GM23338 (cell line): Measurements from ENCODE around the gene MUC6. TPM values are rescaled to one million over a fixed set of nuclear protein-coding genes. Genes with fewer than 3 reads are reported as not detected.

ENCODE experiments used
- ATAC-seq: fragments of 200-7000 bp; cut with Tn5 transposase; 3 replicates; pipeline ENCODE4 v1.9.1; 2020
- DNase-seq: peaks from one replicate; pipeline ENCODE4 v3.0.0-alpha.2; 2015; ENCODE audit warnings: low spot score
- H2AFZ ChIP-seq: fragments of 200-600 bp; sonication (generic); 2 replicates; pipeline ENCODE4 v1.8.0; 2016; ENCODE audit warnings: antibody characterized with exemption, mild to moderate bottlenecking, moderate library complexity
- H3F3A ChIP-seq: fragments of 200-600 bp; sonication (generic); replicated peaks from 2 replicates; pipeline ENCODE4 v1.8.0; 2017; ENCODE audit warnings: antibody characterized with exemption, mixed run types, low read depth
- H3K27ac ChIP-seq: fragments of 200-600 bp; sonication (generic); 2 replicates; pipeline ENCODE4 v1.6.1; 2016; ENCODE audit warnings: low read depth
- H3K27me3 ChIP-seq: fragments of 200-600 bp; sonication (generic); 2 replicates; pipeline ENCODE4 v1.8.0; 2016; ENCODE audit warnings: mild to moderate bottlenecking, mixed run types, moderate library complexity; ENCODE audit not compliant: insufficient read depth
- H3K36me3 ChIP-seq: fragments of 200-600 bp; sonication (generic); 2 replicates; pipeline ENCODE4 v1.8.0; 2016; ENCODE audit warnings: mild to moderate bottlenecking; ENCODE audit not compliant: insufficient read depth
- H3K4me1 ChIP-seq: fragments of 200-600 bp; sonication (generic); 2 replicates; pipeline ENCODE4 v1.8.0; 2016; ENCODE audit warnings: mild to moderate bottlenecking, moderate library complexity; ENCODE audit not compliant: insufficient read depth
- H3K4me2 ChIP-seq: fragments of 200-600 bp; sonication (generic); 2 replicates; pipeline ENCODE4 v1.7.1; 2017; ENCODE audit warnings: mixed run types
- H3K4me3 ChIP-seq: fragments of 200-600 bp; sonication (generic); 2 replicates; pipeline ENCODE4 v1.6.1; 2016; ENCODE audit warnings: mixed run types
- H3K79me2 ChIP-seq: fragments of 200-600 bp; sonication (generic); replicated peaks from 2 replicates; pipeline ENCODE4 v1.8.0; 2017; ENCODE audit warnings: mild to moderate bottlenecking; ENCODE audit not compliant: insufficient read depth
- H3K9me2 ChIP-seq: fragments of 200-600 bp; sonication (generic); 2 replicates; pipeline ENCODE4 v1.8.0; 2017; ENCODE audit not compliant: insufficient read depth
- H4K20me1 ChIP-seq: fragments of 200-600 bp; sonication (generic); replicated peaks from 2 replicates; pipeline ENCODE4 v1.8.0; 2017; ENCODE audit warnings: mild to moderate bottlenecking; ENCODE audit not compliant: insufficient read depth
- H3K27ac Mint-ChIP-seq: 2 replicates; pipeline ENCODE4 v1.8.0; 2020; ENCODE audit warnings: inconsistent platforms, mild to moderate bottlenecking, moderate library complexity, mixed read lengths
- H3K27me3 Mint-ChIP-seq: 3 replicates; pipeline ENCODE4 v1.8.0; 2022; ENCODE audit warnings: low read depth, mild to moderate bottlenecking, moderate library complexity, mixed read lengths, inconsistent platforms; ENCODE audit not compliant: insufficient read depth, poor library complexity
- H3K36me3 Mint-ChIP-seq: 3 replicates; pipeline ENCODE4 v1.8.0; 2021; ENCODE audit warnings: low read depth, mild to moderate bottlenecking, inconsistent platforms, moderate library complexity, mixed read lengths
- H3K4me1 Mint-ChIP-seq: 3 replicates; pipeline ENCODE4 v1.8.0; 2020; ENCODE audit warnings: mild to moderate bottlenecking, inconsistent platforms, mixed read lengths
- H3K4me3 Mint-ChIP-seq: 3 replicates; pipeline ENCODE4 v1.8.0; 2021; ENCODE audit warnings: moderate library complexity, mild to moderate bottlenecking, inconsistent platforms, mixed read lengths
- H3K9me3 Mint-ChIP-seq: 3 replicates; pipeline ENCODE4 v1.8.0; 2020; ENCODE audit warnings: moderate library complexity, mild to moderate bottlenecking, inconsistent platforms, mixed read lengths
- CREB1 ChIP-seq: fragments of 250-450 bp; sonication (Bioruptor Pico); IDR thresholded peaks from 2 replicates; pipeline ENCODE4 v1.5.0; 2020; ENCODE audit warnings: low read depth, mild to moderate bottlenecking, moderate library complexity
- CTCF ChIP-seq, 2 experiments: fragments of 200-600 bp in 1 of 2; sonication (generic) in 1 of 2; conservative IDR thresholded peaks; 2 replicates each; pipeline versions ENCODE4 v1.5.1 to v1.6.1; 2016 to 2017; ENCODE audit warnings: antibody characterized with exemption in 2 of 2, low read depth in 2 of 2, mild to moderate bottlenecking in 2 of 2, moderate library complexity in 1 of 2
- JUNB ChIP-seq: IDR thresholded peaks from one replicate; pipeline ENCODE4 v1.6.1; 2016; ENCODE audit warnings: antibody characterized with exemption; ENCODE audit not compliant: unreplicated experiment
- NANOG ChIP-seq: IDR thresholded peaks from 2 replicates; pipeline ENCODE4 v1.6.1; 2016; ENCODE audit warnings: antibody characterized with exemption, borderline replicate concordance
- POLR2AphosphoS5 ChIP-seq: IDR thresholded peaks from 2 replicates; pipeline ENCODE4 v1.6.1; 2016; ENCODE audit warnings: antibody characterized with exemption, low read depth
- ZNF114 ChIP-seq: fragments of 250-450 bp; sonication (Bioruptor Pico); IDR thresholded peaks from 2 replicates; pipeline ENCODE4 v1.5.0; 2020; ENCODE audit warnings: mild to moderate bottlenecking, moderate library complexity
- ZNF331 ChIP-seq: fragments of 250-450 bp; sonication (Bioruptor Pico); IDR thresholded peaks from 2 replicates; pipeline ENCODE4 v1.5.0; 2020; ENCODE audit warnings: low read depth, mild to moderate bottlenecking, moderate library complexity
- polyA plus RNA-seq: library from polyadenylated mRNA; unstranded; fragments of >200 nt; fragmentation: Nextera tagmentation; extraction: Ambion mirVana; gene quantifications from 2 replicates; pipeline ENCODE4 v1.2.1, GENCODE V29; 2016
- total RNA-seq: library from RNA; depleted of rRNA; stranded (reverse); fragments of >200 nt; shearing (Covaris generic); gene quantifications from 2 replicates; pipeline ENCODE4 v1.2.3, GENCODE V29; 2014
- TF ChIP-seq, protein P1 (sequence below): IDR thresholded peaks from one replicate; pipeline ENCODE4 v1.6.1; 2018; ENCODE audit warnings: antibody characterized with exemption; ENCODE audit not compliant: unreplicated experiment
- TF ChIP-seq, protein P2 (sequence below): IDR thresholded peaks from 2 replicates; pipeline ENCODE4 v1.6.1; 2016; ENCODE audit warnings: antibody characterized with exemption

Gene MUC6
- total and polyA plus RNA-seq, 2 experiments from 2014 or later, result not detected

DNA sequence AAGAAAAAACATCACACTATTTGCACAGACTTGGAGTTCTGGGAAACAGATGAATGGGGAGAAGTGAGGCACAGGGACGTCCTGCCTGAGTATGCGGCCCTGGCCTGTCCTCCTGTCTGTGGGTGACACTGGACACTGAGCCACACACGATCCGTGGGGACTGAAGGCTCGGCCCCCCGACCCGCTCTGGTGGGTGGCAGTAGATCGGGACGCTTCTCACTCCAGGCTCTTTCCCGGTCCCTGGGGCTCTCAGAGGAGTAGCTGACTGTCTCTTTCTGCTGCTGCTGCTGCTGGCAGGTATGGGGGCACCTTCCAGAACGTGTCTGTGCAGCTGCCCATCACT is 27.7 kb downstream of the MUC6 start:
- DNase-seq, result no peak
- Mint-ChIP-seq H3K27me3 (peaks cover 7% of the 10 kb centered on the region), H3K9me3 (no peaks in the 10 kb centered on the region; the same call in 2 of the 3 replicates), H3K36me3 (peaks cover 37% of the 10 kb centered on the region), H3K4me3 (no peak overlapping the region), H3K27ac (no peak overlapping the region), H3K4me1 (no peaks in the 10 kb centered on the region; the same call in 2 of the 3 replicates)
- H3K36me3 ChIP-seq, result peaks cover 7% of the 10 kb centered on the region; the same call in 1 of the 2 replicates
- H3K4me1 ChIP-seq, result no peaks in the 10 kb centered on the region
- ATAC-seq, result no peak
- no peak overlapping the region for H2AFZ ChIP-seq
- H3K9me2 ChIP-seq, result no peaks in the 10 kb centered on the region
- no peak overlapping the region for H3K4me3 ChIP-seq
- no peaks in the 10 kb centered on the region for H3F3A ChIP-seq
- H3K4me2 ChIP-seq, result no peak overlapping the region
- no peak overlapping the region for H3K27ac ChIP-seq
- peaks cover 12% of the 10 kb centered on the region for H4K20me1 ChIP-seq
- H3K27me3 ChIP-seq, result no peaks in the 10 kb centered on the region
- TF ChIP-seq NANOG (no peak), ZNF331 (CRISPR knock-in tag) (no peak), JUNB (no peak), POLR2AphosphoS5 (no peak), CTCF (conservative IDR thresholded peaks at IDR 0.05; ENCODE audit: low read depth in 2 of 2) (no peak), CREB1 (no peak), ZNF114 (no peak)
- TF ChIP-seq, protein P1, sequence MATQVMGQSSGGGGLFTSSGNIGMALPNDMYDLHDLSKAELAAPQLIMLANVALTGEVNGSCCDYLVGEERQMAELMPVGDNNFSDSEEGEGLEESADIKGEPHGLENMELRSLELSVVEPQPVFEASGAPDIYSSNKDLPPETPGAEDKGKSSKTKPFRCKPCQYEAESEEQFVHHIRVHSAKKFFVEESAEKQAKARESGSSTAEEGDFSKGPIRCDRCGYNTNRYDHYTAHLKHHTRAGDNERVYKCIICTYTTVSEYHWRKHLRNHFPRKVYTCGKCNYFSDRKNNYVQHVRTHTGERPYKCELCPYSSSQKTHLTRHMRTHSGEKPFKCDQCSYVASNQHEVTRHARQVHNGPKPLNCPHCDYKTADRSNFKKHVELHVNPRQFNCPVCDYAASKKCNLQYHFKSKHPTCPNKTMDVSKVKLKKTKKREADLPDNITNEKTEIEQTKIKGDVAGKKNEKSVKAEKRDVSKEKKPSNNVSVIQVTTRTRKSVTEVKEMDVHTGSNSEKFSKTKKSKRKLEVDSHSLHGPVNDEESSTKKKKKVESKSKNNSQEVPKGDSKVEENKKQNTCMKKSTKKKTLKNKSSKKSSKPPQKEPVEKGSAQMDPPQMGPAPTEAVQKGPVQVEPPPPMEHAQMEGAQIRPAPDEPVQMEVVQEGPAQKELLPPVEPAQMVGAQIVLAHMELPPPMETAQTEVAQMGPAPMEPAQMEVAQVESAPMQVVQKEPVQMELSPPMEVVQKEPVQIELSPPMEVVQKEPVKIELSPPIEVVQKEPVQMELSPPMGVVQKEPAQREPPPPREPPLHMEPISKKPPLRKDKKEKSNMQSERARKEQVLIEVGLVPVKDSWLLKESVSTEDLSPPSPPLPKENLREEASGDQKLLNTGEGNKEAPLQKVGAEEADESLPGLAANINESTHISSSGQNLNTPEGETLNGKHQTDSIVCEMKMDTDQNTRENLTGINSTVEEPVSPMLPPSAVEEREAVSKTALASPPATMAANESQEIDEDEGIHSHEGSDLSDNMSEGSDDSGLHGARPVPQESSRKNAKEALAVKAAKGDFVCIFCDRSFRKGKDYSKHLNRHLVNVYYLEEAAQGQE, result no peak
- TF ChIP-seq, protein P2, sequence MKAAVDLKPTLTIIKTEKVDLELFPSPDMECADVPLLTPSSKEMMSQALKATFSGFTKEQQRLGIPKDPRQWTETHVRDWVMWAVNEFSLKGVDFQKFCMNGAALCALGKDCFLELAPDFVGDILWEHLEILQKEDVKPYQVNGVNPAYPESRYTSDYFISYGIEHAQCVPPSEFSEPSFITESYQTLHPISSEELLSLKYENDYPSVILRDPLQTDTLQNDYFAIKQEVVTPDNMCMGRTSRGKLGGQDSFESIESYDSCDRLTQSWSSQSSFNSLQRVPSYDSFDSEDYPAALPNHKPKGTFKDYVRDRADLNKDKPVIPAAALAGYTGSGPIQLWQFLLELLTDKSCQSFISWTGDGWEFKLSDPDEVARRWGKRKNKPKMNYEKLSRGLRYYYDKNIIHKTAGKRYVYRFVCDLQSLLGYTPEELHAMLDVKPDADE, result no peak
- no peaks in the 10 kb centered on the region for H3K79me2 ChIP-seq
